ENCODE data around the gene SPATA13.

Gene SPATA13

GRCh38 chr13:24338721-24339120, 178.2 kb downstream of the SPATA13 start:
- H3K79me2 ChIP-seq (ENCODE audit: low read length), result no peaks in the 10 kb centered on the region
- no peaks in the 10 kb centered on the region for H3K4me1 ChIP-seq (ENCODE audit: low read length)
- H3K4me3 ChIP-seq (ENCODE audit: low read length), result no peak overlapping the region
- TF ChIP-seq, protein P1, sequence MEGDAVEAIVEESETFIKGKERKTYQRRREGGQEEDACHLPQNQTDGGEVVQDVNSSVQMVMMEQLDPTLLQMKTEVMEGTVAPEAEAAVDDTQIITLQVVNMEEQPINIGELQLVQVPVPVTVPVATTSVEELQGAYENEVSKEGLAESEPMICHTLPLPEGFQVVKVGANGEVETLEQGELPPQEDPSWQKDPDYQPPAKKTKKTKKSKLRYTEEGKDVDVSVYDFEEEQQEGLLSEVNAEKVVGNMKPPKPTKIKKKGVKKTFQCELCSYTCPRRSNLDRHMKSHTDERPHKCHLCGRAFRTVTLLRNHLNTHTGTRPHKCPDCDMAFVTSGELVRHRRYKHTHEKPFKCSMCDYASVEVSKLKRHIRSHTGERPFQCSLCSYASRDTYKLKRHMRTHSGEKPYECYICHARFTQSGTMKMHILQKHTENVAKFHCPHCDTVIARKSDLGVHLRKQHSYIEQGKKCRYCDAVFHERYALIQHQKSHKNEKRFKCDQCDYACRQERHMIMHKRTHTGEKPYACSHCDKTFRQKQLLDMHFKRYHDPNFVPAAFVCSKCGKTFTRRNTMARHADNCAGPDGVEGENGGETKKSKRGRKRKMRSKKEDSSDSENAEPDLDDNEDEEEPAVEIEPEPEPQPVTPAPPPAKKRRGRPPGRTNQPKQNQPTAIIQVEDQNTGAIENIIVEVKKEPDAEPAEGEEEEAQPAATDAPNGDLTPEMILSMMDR (IDR thresholded peaks at IDR 0.05; ENCODE audit: low read depth, low read length), result no peak
- TF ChIP-seq EZH2phosphoT487 (IDR thresholded peaks at IDR 0.05; ENCODE audit: low read depth), result no peak
- H3K4me2 ChIP-seq (ENCODE audit: low read length), result no peak overlapping the region
- no peaks in the 10 kb centered on the region for H3K27me3 ChIP-seq (ENCODE audit: low read depth, low read length)
- no peak overlapping the region for H2AFZ ChIP-seq (ENCODE audit: low read depth, low read length)
- H3K27ac ChIP-seq (ENCODE audit: low read length), result no peak overlapping the region
- no peak overlapping the region for H3K9ac ChIP-seq (ENCODE audit: low read length)
- H3K9me3 ChIP-seq (ENCODE audit: insufficient read depth, low read length), result no peaks in the 10 kb centered on the region
- H3K36me3 ChIP-seq (replicated peaks; ENCODE audit: low read depth, low read length), result no peaks in the 10 kb centered on the region
- no peaks in the 10 kb centered on the region for H4K20me1 ChIP-seq (ENCODE audit: insufficient read depth, low read length)

DNA sequence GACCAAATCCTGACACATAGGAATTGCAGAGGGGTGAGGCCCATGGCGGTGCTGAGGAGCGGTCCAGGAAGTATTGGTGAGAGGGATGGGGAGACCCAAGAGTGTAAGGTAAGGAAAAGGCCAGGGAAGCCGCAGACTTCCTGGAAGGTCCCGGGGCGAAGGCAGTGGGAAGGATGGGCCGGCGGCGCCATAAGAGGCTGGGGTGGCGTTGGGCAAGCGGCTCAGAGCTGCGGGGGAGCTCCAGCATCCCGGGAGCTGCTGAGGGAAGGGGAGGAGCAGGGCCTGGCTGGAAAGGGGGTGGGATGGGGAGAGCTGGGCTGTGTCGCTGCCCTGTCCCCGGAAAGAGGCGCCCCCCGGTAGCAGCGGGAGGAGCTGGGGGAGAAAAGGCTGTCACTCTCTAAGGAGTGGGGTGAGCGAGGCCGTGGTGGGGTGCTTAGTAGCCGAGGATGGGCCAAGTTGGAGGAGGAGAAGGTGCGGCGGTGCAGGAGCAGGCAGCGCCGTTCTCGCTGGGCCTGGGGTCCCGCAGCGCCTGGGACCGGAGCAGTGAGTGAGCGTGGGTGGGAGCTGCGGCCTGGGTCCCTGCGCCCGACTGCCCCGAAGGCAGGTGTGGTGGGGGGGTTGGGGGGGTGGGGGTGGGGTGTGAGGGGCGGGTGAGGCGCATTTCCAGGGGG, 179.6 kb downstream of the SPATA13 start:
- Histone ChIP-seq H2AFZ (ENCODE audit: low read depth, low read length) (no peak overlapping the region), H3K9ac (ENCODE audit: low read length) (no peak overlapping the region), H3K4me2 (ENCODE audit: low read length) (no peak overlapping the region), H3K79me2 (ENCODE audit: low read length) (no peaks in the 10 kb centered on the region), H3K4me1 (ENCODE audit: low read length) (no peaks in the 10 kb centered on the region), H3K4me3 (ENCODE audit: low read length) (no peak overlapping the region), H4K20me1 (ENCODE audit: insufficient read depth, low read length) (no peaks in the 10 kb centered on the region), H3K9me3 (ENCODE audit: insufficient read depth, low read length) (no peaks in the 10 kb centered on the region), H3K27me3 (ENCODE audit: low read depth, low read length) (no peaks in the 10 kb centered on the region), H3K27ac (ENCODE audit: low read length) (no peak overlapping the region), H3K36me3 (replicated peaks; ENCODE audit: low read depth, low read length) (no peaks in the 10 kb centered on the region)
- TF ChIP-seq EZH2phosphoT487 (IDR thresholded peaks at IDR 0.05; ENCODE audit: low read depth), result no peak

GRCh38 chr13:24340608-24340955, 180.1 kb downstream of the SPATA13 start:
- no peaks in the 10 kb centered on the region for H3K4me1 ChIP-seq (ENCODE audit: low read length)
- no peaks in the 10 kb centered on the region for H3K79me2 ChIP-seq (ENCODE audit: low read length)
- H3K27me3 ChIP-seq (ENCODE audit: low read depth, low read length), result no peaks in the 10 kb centered on the region
- no peak overlapping the region for H3K9ac ChIP-seq (ENCODE audit: low read length)
- H3K9me3 ChIP-seq (ENCODE audit: insufficient read depth, low read length), result no peaks in the 10 kb centered on the region
- TF ChIP-seq, protein P1 (IDR thresholded peaks at IDR 0.05; ENCODE audit: low read depth, low read length), result no peak
- TF ChIP-seq EZH2phosphoT487 (IDR thresholded peaks at IDR 0.05; ENCODE audit: low read depth), result no peak
- no peak overlapping the region for H2AFZ ChIP-seq (ENCODE audit: low read depth, low read length)
- no peaks in the 10 kb centered on the region for H3K36me3 ChIP-seq (replicated peaks; ENCODE audit: low read depth, low read length)
- no peak overlapping the region for H3K4me2 ChIP-seq (ENCODE audit: low read length)
- no peak overlapping the region for H3K4me3 ChIP-seq (ENCODE audit: low read length)
- H3K27ac ChIP-seq (ENCODE audit: low read length), result no peak overlapping the region
- no peaks in the 10 kb centered on the region for H4K20me1 ChIP-seq (ENCODE audit: insufficient read depth, low read length)

DNA sequence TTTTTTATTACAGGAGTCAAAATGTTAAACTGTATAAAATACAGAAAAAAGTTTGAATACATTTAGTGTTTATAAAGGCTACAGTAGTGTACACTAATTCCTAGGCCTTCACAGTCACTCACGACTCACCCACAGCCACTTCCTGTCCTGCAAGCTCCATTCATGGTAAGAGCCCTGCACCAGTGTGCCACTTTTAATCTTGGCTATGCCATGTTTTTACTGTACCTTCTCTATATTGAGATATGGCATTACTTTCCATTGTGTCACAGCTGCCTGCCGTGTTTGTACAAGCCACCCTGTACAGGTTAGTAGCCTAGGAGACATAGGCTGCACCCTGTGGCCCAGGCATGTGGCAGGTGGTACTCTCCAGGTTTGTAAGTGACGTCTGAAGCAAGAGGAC, 180.9 kb downstream of the SPATA13 start:
- TF ChIP-seq EZH2phosphoT487 (IDR thresholded peaks at IDR 0.05; ENCODE audit: low read depth), result no peak
- TF ChIP-seq, protein P1 (IDR thresholded peaks at IDR 0.05; ENCODE audit: low read depth, low read length), result no peak
- no peak overlapping the region for H3K4me2 ChIP-seq (ENCODE audit: low read length)

More for the DNA sequence above, 180.9 kb downstream of the SPATA13 start:
- Histone ChIP-seq H3K36me3 (replicated peaks; ENCODE audit: low read depth, low read length) (no peaks in the 10 kb centered on the region), H3K9me3 (ENCODE audit: insufficient read depth, low read length) (no peaks in the 10 kb centered on the region), H3K4me3 (ENCODE audit: low read length) (no peak overlapping the region), H3K27ac (ENCODE audit: low read length) (no peak overlapping the region), H3K9ac (ENCODE audit: low read length) (no peak overlapping the region), H2AFZ (ENCODE audit: low read depth, low read length) (no peak overlapping the region), H3K27me3 (ENCODE audit: low read depth, low read length) (no peaks in the 10 kb centered on the region), H3K79me2 (ENCODE audit: low read length) (no peaks in the 10 kb centered on the region), H4K20me1 (ENCODE audit: insufficient read depth, low read length) (no peaks in the 10 kb centered on the region), H3K4me1 (ENCODE audit: low read length) (no peaks in the 10 kb centered on the region)

Measured in OCI-LY3 (cell line).